Smooth muscle cell (in vitro differentiated cells): ENCODE data around the gene NFRKB. TPM values are rescaled to one million over a fixed set of nuclear protein-coding genes. Genes with fewer than 3 reads are reported as not detected.

Source experiments
- DNase-seq: peaks from one replicate; lab custom pipeline; 2025; ENCODE audit not compliant: unreplicated experiment; lab: John Stamatoyannopoulos, UW
- H2AFZ ChIP-seq: fragments of 200-600 bp; sonication (generic); 2 replicates; pipeline ENCODE4 v1.6.0; 2016; ENCODE audit warnings: antibody characterized with exemption, low read depth, mild to moderate bottlenecking
- H3F3A ChIP-seq: fragments of 200-600 bp; sonication (generic); 2 replicates; pipeline ENCODE4 v1.6.0; 2017; ENCODE audit warnings: antibody characterized with exemption, low read depth
- H3K27ac ChIP-seq: fragments of 200-600 bp; sonication (generic); 2 replicates; pipeline ENCODE4 v1.5.1; 2016; ENCODE audit warnings: low read depth, mild to moderate bottlenecking
- H3K27me3 ChIP-seq: fragments of 200-600 bp; sonication (generic); 2 replicates; pipeline ENCODE4 v1.6.1; 2016; ENCODE audit warnings: low read depth, mild to moderate bottlenecking
- H3K36me3 ChIP-seq: fragments of 200-600 bp; sonication (generic); 2 replicates; pipeline ENCODE4 v1.5.1; 2016; ENCODE audit warnings: low read depth
- H3K4me1 ChIP-seq: fragments of 200-600 bp; sonication (generic); 2 replicates; pipeline ENCODE4 v1.5.1; 2016; ENCODE audit warnings: low read depth
- H3K4me2 ChIP-seq: fragments of 200-600 bp; sonication (generic); 2 replicates; pipeline ENCODE4 v1.6.0; 2016; ENCODE audit warnings: mild to moderate bottlenecking
- H3K4me3 ChIP-seq: fragments of 200-600 bp; sonication (generic); 2 replicates; pipeline ENCODE4 v1.5.1; 2016; ENCODE audit warnings: mild to moderate bottlenecking
- H3K79me2 ChIP-seq: fragments of 200-600 bp; sonication (generic); 2 replicates; pipeline ENCODE4 v1.6.0; 2016; ENCODE audit warnings: low read depth, mild to moderate bottlenecking
- H3K9ac ChIP-seq: fragments of 200-600 bp; sonication (generic); 2 replicates; pipeline ENCODE4 v1.6.0; 2016; ENCODE audit warnings: low read depth
- H3K9me3 ChIP-seq: fragments of 200-600 bp; sonication (generic); replicated peaks from 2 replicates; pipeline ENCODE4 v1.5.1; 2016; ENCODE audit warnings: low read depth
- H4K20me1 ChIP-seq: fragments of 200-600 bp; sonication (generic); 2 replicates; pipeline ENCODE4 v1.6.0; 2016; ENCODE audit warnings: low read depth
- CTCF ChIP-seq: fragments of 200-600 bp; sonication (generic); IDR thresholded peaks from 2 replicates; pipeline ENCODE4 v1.5.1; 2017; ENCODE audit warnings: borderline replicate concordance, mild to moderate bottlenecking, antibody characterized with exemption; ENCODE audit not compliant: insufficient read depth, poor library complexity, severe bottlenecking
- WGBS: methylation state at CpG from one replicate; pipeline ENCODE4 v1.1.7; 2016; ENCODE audit warnings: low lambda C conversion rate; 5-methylcytosine and 5-hydroxymethylcytosine counted together
- polyA plus RNA-seq: library from polyadenylated mRNA; unstranded; fragments of >200 nt; fragmentation: Nextera tagmentation; extraction: Ambion mirVana; gene quantifications from 2 replicates; pipeline ENCODE4 v1.2.1, GENCODE V29; 2016
- total RNA-seq: library from RNA; depleted of rRNA; stranded (reverse); fragments of >200 nt; gene quantifications from 2 replicates; pipeline ENCODE4 v1.2.3, GENCODE V29; 2014

The NFRKB gene
- total and polyA plus RNA-seq, 2 experiments from 2014 or later: 9.9 to 18.5 TPM

- Histone ChIP-seq H3K9me3 (no peaks in the 10 kb centered on the region), H2AFZ (no peak overlapping the region), H3K27me3 (no peaks in the 10 kb centered on the region), H3K36me3 (peaks cover 17% of the 10 kb centered on the region), H3F3A (peaks cover 3% of the 10 kb centered on the region), H3K79me2 (no peaks in the 10 kb centered on the region), H3K4me1 (peaks cover 5% of the 10 kb centered on the region), H4K20me1 (peaks cover 5% of the 10 kb centered on the region), H3K4me2 (no peak overlapping the region), H3K27ac (no peak overlapping the region), H3K9ac (no peak overlapping the region), H3K4me3 (no peak overlapping the region)
- WGBS: 94% methylated on average over 4 of the region's 4 CpGs
- no peak for TF ChIP-seq CTCF
- DNase-seq: no peak
Measured at GRCh38 chr11:129865701-129866100, 29.7 kb downstream of the NFRKB start.

- H3K4me3 ChIP-seq: no peak overlapping the region
- peaks cover 5% of the 10 kb centered on the region for H3K4me1 ChIP-seq
- H3K9ac ChIP-seq: no peak overlapping the region
- no peak for DNase-seq
- no peaks in the 10 kb centered on the region for H4K20me1 ChIP-seq
- H3K4me2 ChIP-seq: no peak overlapping the region
- H3K27ac ChIP-seq: no peak overlapping the region
- H2AFZ ChIP-seq: no peak overlapping the region
- no peaks in the 10 kb centered on the region for H3K79me2 ChIP-seq
- H3K27me3 ChIP-seq: no peaks in the 10 kb centered on the region
- H3K9me3 ChIP-seq: no peaks in the 10 kb centered on the region
- WGBS: 96% methylated on average over 5 of the region's 5 CpGs
- H3F3A ChIP-seq: peaks cover 3% of the 10 kb centered on the region
- TF ChIP-seq CTCF: no peak
- peaks cover 12% of the 10 kb centered on the region for H3K36me3 ChIP-seq
Measured at GRCh38 chr11:129864811-129865210, 30.6 kb downstream of the NFRKB start.

GRCh38 chr11:129861702-129862522, 33.5 kb downstream of the NFRKB start:
- H3K4me1 ChIP-seq: peaks cover 5% of the 10 kb centered on the region
- TF ChIP-seq CTCF: no peak
- H3K9me3 ChIP-seq: no peaks in the 10 kb centered on the region
- WGBS: 39% methylated on average over 16 of the region's 16 CpGs
- H3F3A ChIP-seq: peaks cover 3% of the 10 kb centered on the region
- no peaks in the 10 kb centered on the region for H3K79me2 ChIP-seq
- peak overlapping the region; percentile 68 for H3K27ac ChIP-seq
- no peak overlapping the region for H3K9ac ChIP-seq
- no peaks in the 10 kb centered on the region for H3K27me3 ChIP-seq
- no peak overlapping the region for H2AFZ ChIP-seq
- H3K4me2 ChIP-seq: peak overlapping the region; percentile 58
- DNase-seq: no peak
- H3K4me3 ChIP-seq: no peak overlapping the region
- no peaks in the 10 kb centered on the region for H4K20me1 ChIP-seq
- H3K36me3 ChIP-seq: peaks cover 3% of the 10 kb centered on the region

DNA sequence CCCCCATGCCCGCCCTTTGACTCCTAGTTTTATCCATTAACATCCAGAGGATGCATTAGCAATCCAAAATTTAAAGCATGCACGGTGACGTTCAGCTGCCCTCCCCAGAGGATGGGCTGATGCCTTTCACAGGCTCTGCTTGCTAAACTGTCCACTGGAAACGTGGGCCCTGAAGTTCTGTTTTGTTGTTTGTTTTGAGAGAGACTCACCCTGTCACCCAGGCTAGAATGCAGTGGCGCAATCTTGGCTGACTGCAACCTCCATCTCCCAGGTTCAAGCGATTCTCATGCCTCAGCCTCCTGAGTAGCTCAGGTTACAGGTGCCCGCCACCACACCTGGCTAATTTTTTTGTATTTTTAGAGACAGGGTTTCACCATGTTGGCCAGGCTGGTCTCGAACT, 39.3 kb downstream of the NFRKB start:
- no peaks in the 10 kb centered on the region for H3K9me3 ChIP-seq
- H3K4me3 ChIP-seq: no peak overlapping the region
- H3K4me2 ChIP-seq: no peak overlapping the region
- DNase-seq: no peak
- no peaks in the 10 kb centered on the region for H3K79me2 ChIP-seq
- H4K20me1 ChIP-seq: no peaks in the 10 kb centered on the region
- 95% methylated on average over 8 of the region's 8 CpGs for WGBS
- H2AFZ ChIP-seq: no peak overlapping the region
- H3K27ac ChIP-seq: no peak overlapping the region
- H3K4me1 ChIP-seq: no peaks in the 10 kb centered on the region
- H3K36me3 ChIP-seq: no peaks in the 10 kb centered on the region
- TF ChIP-seq CTCF: no peak
- H3F3A ChIP-seq: no peaks in the 10 kb centered on the region
- H3K9ac ChIP-seq: no peak overlapping the region
- no peaks in the 10 kb centered on the region for H3K27me3 ChIP-seq
